ENCODE results near the gene KMT2C. TPM values are rescaled to one million over a fixed set of nuclear protein-coding genes. Genes with fewer than 3 reads are reported as not detected.

The KMT2C gene
- total RNA-seq, 2 experiments from 2014 or later, result 95.5 to 102 TPM

- no peaks in the 10 kb centered on the region for H3K9me3 Mint-ChIP-seq
- POLR2A ChIA-PET, result no interaction called here
- no peak overlapping the region for H3K27ac Mint-ChIP-seq
- no peak overlapping the region for H3K4me3 Mint-ChIP-seq
- H3K36me3 Mint-ChIP-seq, result peaks cover 21% of the 10 kb centered on the region
- no peaks in the 10 kb centered on the region for H3K27me3 Mint-ChIP-seq
- H3K4me1 Mint-ChIP-seq, result no peaks in the 10 kb centered on the region
- no peak for ATAC-seq (ENCODE audit: low read depth)
- no peak for DNase-seq
These were observed 323.0 kb downstream of the KMT2C start for GRCh38 chr7:152112829-152113228.

GRCh38 chr7:152108359-152108758 is 327.4 kb downstream of the KMT2C start:
- ATAC-seq (ENCODE audit: low read depth) (no peak), DNase-seq (no peak)
- POLR2A ChIA-PET, result no interaction called here
- H3K4me3 Mint-ChIP-seq, result no peak overlapping the region
- no peaks in the 10 kb centered on the region for H3K4me1 Mint-ChIP-seq
- H3K27ac Mint-ChIP-seq, result no peak overlapping the region
- no peaks in the 10 kb centered on the region for H3K27me3 Mint-ChIP-seq
- peaks cover 17% of the 10 kb centered on the region for H3K36me3 Mint-ChIP-seq
- H3K9me3 Mint-ChIP-seq, result no peaks in the 10 kb centered on the region

GRCh38 chr7:152107945-152108344 is 327.9 kb downstream of the KMT2C start:
- H3K9me3 Mint-ChIP-seq, result no peaks in the 10 kb centered on the region
- no peak overlapping the region for H3K4me3 Mint-ChIP-seq
- H3K27me3 Mint-ChIP-seq, result no peaks in the 10 kb centered on the region
- H3K36me3 Mint-ChIP-seq, result peaks cover 12% of the 10 kb centered on the region
- ATAC-seq (ENCODE audit: low read depth) (no peak), DNase-seq (no peak)
- no peak overlapping the region for H3K27ac Mint-ChIP-seq
- POLR2A ChIA-PET, result no interaction called here
- no peaks in the 10 kb centered on the region for H3K4me1 Mint-ChIP-seq

GRCh38 chr7:152106990-152107389 is 328.8 kb downstream of the KMT2C start:
- no peak overlapping the region for H3K27ac Mint-ChIP-seq
- no peaks in the 10 kb centered on the region for H3K9me3 Mint-ChIP-seq
- POLR2A ChIA-PET, result no interaction called here
- H3K4me3 Mint-ChIP-seq, result no peak overlapping the region
- H3K4me1 Mint-ChIP-seq, result no peaks in the 10 kb centered on the region
- DNase-seq (no peak), ATAC-seq (ENCODE audit: low read depth) (no peak)
- H3K36me3 Mint-ChIP-seq, result peaks cover 12% of the 10 kb centered on the region
- H3K27me3 Mint-ChIP-seq, result no peaks in the 10 kb centered on the region

- ATAC-seq (ENCODE audit: low read depth), result no peak
- DNase-seq, result no peak
- H3K27ac Mint-ChIP-seq, result no peak overlapping the region
- POLR2A ChIA-PET, result no interaction called here
- H3K36me3 Mint-ChIP-seq, result peaks cover 19% of the 10 kb centered on the region
- H3K9me3 Mint-ChIP-seq, result no peaks in the 10 kb centered on the region
- H3K4me3 Mint-ChIP-seq, result no peak overlapping the region
- H3K4me1 Mint-ChIP-seq, result no peaks in the 10 kb centered on the region
- no peaks in the 10 kb centered on the region for H3K27me3 Mint-ChIP-seq
These were observed 330.6 kb downstream of the KMT2C start for GRCh38 chr7:152105205-152105604.

GRCh38 chr7:152103691-152104090 is 332.1 kb downstream of the KMT2C start:
- no peaks in the 10 kb centered on the region for H3K4me1 Mint-ChIP-seq
- H3K4me3 Mint-ChIP-seq, result no peak overlapping the region
- ATAC-seq (ENCODE audit: low read depth) (no peak), DNase-seq (no peak)
- H3K9me3 Mint-ChIP-seq, result no peaks in the 10 kb centered on the region
- H3K27me3 Mint-ChIP-seq, result no peaks in the 10 kb centered on the region
- POLR2A ChIA-PET, result no interaction called here
- H3K27ac Mint-ChIP-seq, result no peak overlapping the region
- peaks cover 14% of the 10 kb centered on the region for H3K36me3 Mint-ChIP-seq

GRCh38 chr7:152103066-152103465 is 332.7 kb downstream of the KMT2C start:
- H3K27ac Mint-ChIP-seq, result no peak overlapping the region

GRCh38 chr7:152097330-152097729 is 338.5 kb downstream of the KMT2C start:
- H3K4me3 Mint-ChIP-seq, result no peak overlapping the region
- H3K4me1 Mint-ChIP-seq, result no peaks in the 10 kb centered on the region
- no peaks in the 10 kb centered on the region for H3K27me3 Mint-ChIP-seq
- H3K36me3 Mint-ChIP-seq, result peaks cover 13% of the 10 kb centered on the region
- no peak for DNase-seq
- no peaks in the 10 kb centered on the region for H3K9me3 Mint-ChIP-seq
- POLR2A ChIA-PET, result no interaction called here
- no peak for ATAC-seq (ENCODE audit: low read depth)
- H3K27ac Mint-ChIP-seq, result no peak overlapping the region

More at GRCh38 chr7:152103066-152103465, 332.7 kb downstream of the KMT2C start:
- no peaks in the 10 kb centered on the region for H3K4me1 Mint-ChIP-seq
- no peak for DNase-seq
- no peaks in the 10 kb centered on the region for H3K9me3 Mint-ChIP-seq
- no peaks in the 10 kb centered on the region for H3K27me3 Mint-ChIP-seq
- ATAC-seq (ENCODE audit: low read depth), result no peak
- H3K36me3 Mint-ChIP-seq, result peaks cover 14% of the 10 kb centered on the region
- no peak overlapping the region for H3K4me3 Mint-ChIP-seq
- POLR2A ChIA-PET, result no interaction called here

GRCh38 chr7:152095771-152096170 is 340.0 kb downstream of the KMT2C start:
- no peak for ATAC-seq (ENCODE audit: low read depth)
- H3K4me3 Mint-ChIP-seq, result no peak overlapping the region

GRCh38 chr7:152093717-152094116 is 342.1 kb downstream of the KMT2C start:
- H3K4me1 Mint-ChIP-seq, result no peaks in the 10 kb centered on the region
- H3K27me3 Mint-ChIP-seq, result no peaks in the 10 kb centered on the region
- no peak overlapping the region for H3K4me3 Mint-ChIP-seq
- DNase-seq, result no peak
- no peak for ATAC-seq (ENCODE audit: low read depth)
- no peak overlapping the region for H3K27ac Mint-ChIP-seq
- peaks cover 24% of the 10 kb centered on the region for H3K36me3 Mint-ChIP-seq
- POLR2A ChIA-PET, result no interaction called here
- peaks cover 11% of the 10 kb centered on the region for H3K9me3 Mint-ChIP-seq

More at GRCh38 chr7:152095771-152096170, 340.0 kb downstream of the KMT2C start:
- no peak for DNase-seq
- Mint-ChIP-seq H3K4me1 (no peaks in the 10 kb centered on the region), H3K27ac (no peak overlapping the region), H3K27me3 (no peaks in the 10 kb centered on the region), H3K9me3 (peaks cover under 1% of the 10 kb centered on the region), H3K36me3 (peaks cover 13% of the 10 kb centered on the region)
- POLR2A ChIA-PET, result no interaction called here

- DNase-seq (no peak), ATAC-seq (ENCODE audit: low read depth) (no peak)
- Mint-ChIP-seq H3K9me3 (peaks cover 21% of the 10 kb centered on the region), H3K27me3 (no peaks in the 10 kb centered on the region), H3K36me3 (peaks cover 32% of the 10 kb centered on the region), H3K4me1 (no peaks in the 10 kb centered on the region), H3K4me3 (no peak overlapping the region), H3K27ac (no peak overlapping the region)
- POLR2A ChIA-PET, result no interaction called here
These were observed 345.1 kb downstream of the KMT2C start for GRCh38 chr7:152090747-152091146.

- ATAC-seq (ENCODE audit: low read depth), result no peak
- Mint-ChIP-seq H3K4me3 (no peak overlapping the region), H3K9me3 (peaks cover 23% of the 10 kb centered on the region), H3K27ac (no peak overlapping the region), H3K27me3 (no peaks in the 10 kb centered on the region), H3K36me3 (peaks cover 36% of the 10 kb centered on the region), H3K4me1 (no peaks in the 10 kb centered on the region)
- POLR2A ChIA-PET, result no interaction called here
- no peak for DNase-seq
These were observed 346.6 kb downstream of the KMT2C start for GRCh38 chr7:152089183-152089582.

- peaks cover 34% of the 10 kb centered on the region for H3K36me3 Mint-ChIP-seq
- H3K4me1 Mint-ChIP-seq, result peaks cover 3% of the 10 kb centered on the region
- no peak for ATAC-seq (ENCODE audit: low read depth)
- no peak overlapping the region for H3K27ac Mint-ChIP-seq
- POLR2A ChIA-PET, result no interaction called here
- DNase-seq, result no peak
- no peaks in the 10 kb centered on the region for H3K27me3 Mint-ChIP-seq
- H3K9me3 Mint-ChIP-seq, result peaks cover 23% of the 10 kb centered on the region
- no peak overlapping the region for H3K4me3 Mint-ChIP-seq
These were observed 349.3 kb downstream of the KMT2C start for GRCh38 chr7:152086513-152086912.

- peaks cover 20% of the 10 kb centered on the region for H3K9me3 Mint-ChIP-seq
- no peak overlapping the region for H3K4me3 Mint-ChIP-seq
- no peaks in the 10 kb centered on the region for H3K27me3 Mint-ChIP-seq
- peaks cover 30% of the 10 kb centered on the region for H3K36me3 Mint-ChIP-seq
- DNase-seq (no peak), ATAC-seq (ENCODE audit: low read depth) (no peak)
- H3K27ac Mint-ChIP-seq, result no peak overlapping the region
- POLR2A ChIA-PET, result no interaction called here
- H3K4me1 Mint-ChIP-seq, result peaks cover 3% of the 10 kb centered on the region
These were observed 350.7 kb downstream of the KMT2C start for GRCh38 chr7:152085131-152085530.
